ENCODE measurements around the gene COLEC11.

COLEC11 gene

GRCh38 chr2:3679616-3680393 lies 84.9 kb downstream of the COLEC11 start (continued):
- no peak for TF ChIP-seq POU6F1 (CRISPR knock-in tag; IDR thresholded peaks at IDR 0.05; ENCODE audit: borderline replicate concordance, low read depth)
- TF ChIP-seq ZFP30 (CRISPR knock-in tag; IDR thresholded peaks at IDR 0.05), result no peak
- TF ChIP-seq ZC3H10 (CRISPR knock-in tag; IDR thresholded peaks at IDR 0.05), result no peak

- TF ChIP-seq PATZ1 (CRISPR knock-in tag; IDR thresholded peaks at IDR 0.05; ENCODE audit: borderline replicate concordance) (no peak), ZNF70 (CRISPR knock-in tag; IDR thresholded peaks at IDR 0.05) (no peak), ZC3H10 (CRISPR knock-in tag; IDR thresholded peaks at IDR 0.05) (no peak), ZFP3 (CRISPR knock-in tag; IDR thresholded peaks at IDR 0.05) (no peak), CSDC2 (CRISPR knock-in tag; IDR thresholded peaks at IDR 0.05) (no peak), ZNF8 (CRISPR knock-in tag; IDR thresholded peaks at IDR 0.05) (no peak), PPARA (CRISPR knock-in tag; IDR thresholded peaks at IDR 0.05; ENCODE audit: borderline replicate concordance) (no peak), ZNF565 (CRISPR knock-in tag; conservative IDR thresholded peaks at IDR 0.05; ENCODE audit: low read depth) (no peak), OSR1 (CRISPR knock-in tag; IDR thresholded peaks at IDR 0.05) (no peak), CSRNP3 (CRISPR knock-in tag; IDR thresholded peaks at IDR 0.05) (no peak), GLIS3 (CRISPR knock-in tag; IDR thresholded peaks at IDR 0.05) (no peak), BACH2 (CRISPR knock-in tag; IDR thresholded peaks at IDR 0.05; ENCODE audit: borderline replicate concordance) (no peak), ISL1 (CRISPR knock-in tag; IDR thresholded peaks at IDR 0.05) (no peak), CREB5 (CRISPR knock-in tag; IDR thresholded peaks at IDR 0.05; ENCODE audit: low read depth) (no peak), POU6F1 (CRISPR knock-in tag; IDR thresholded peaks at IDR 0.05; ENCODE audit: borderline replicate concordance, low read depth) (no peak), RARB (CRISPR knock-in tag; IDR thresholded peaks at IDR 0.05) (no peak), TCF4 (CRISPR knock-in tag; IDR thresholded peaks at IDR 0.05; ENCODE audit: borderline replicate concordance) (no peak), ZFP30 (CRISPR knock-in tag; IDR thresholded peaks at IDR 0.05) (no peak), ARNTL (CRISPR knock-in tag; IDR thresholded peaks at IDR 0.05; ENCODE audit: borderline replicate concordance, low read depth) (no peak)
- no peak for ATAC-seq
Measured at GRCh38 chr2:3680548-3681345, 85.8 kb downstream of the COLEC11 start.

- TF ChIP-seq ZNF70 (CRISPR knock-in tag; IDR thresholded peaks at IDR 0.05), result no peak
- TF ChIP-seq PPARA (CRISPR knock-in tag; IDR thresholded peaks at IDR 0.05; ENCODE audit: borderline replicate concordance), result no peak
- TF ChIP-seq TOX (CRISPR knock-in tag; IDR thresholded peaks at IDR 0.05; ENCODE audit: borderline replicate concordance), result no peak
- TF ChIP-seq TSHZ2 (CRISPR knock-in tag; IDR thresholded peaks at IDR 0.05), result no peak
- no peak for TF ChIP-seq ZC3H10 (CRISPR knock-in tag; IDR thresholded peaks at IDR 0.05)
- no peak for TF ChIP-seq OSR1 (CRISPR knock-in tag; IDR thresholded peaks at IDR 0.05)
- TF ChIP-seq PATZ1 (CRISPR knock-in tag; IDR thresholded peaks at IDR 0.05; ENCODE audit: borderline replicate concordance), result no peak
- no peak for TF ChIP-seq ZNF8 (CRISPR knock-in tag; IDR thresholded peaks at IDR 0.05)
- TF ChIP-seq SNAI2 (CRISPR knock-in tag; IDR thresholded peaks at IDR 0.05), result no peak
- TF ChIP-seq ZFP30 (CRISPR knock-in tag; IDR thresholded peaks at IDR 0.05), result no peak
- no peak for TF ChIP-seq TCF4 (CRISPR knock-in tag; IDR thresholded peaks at IDR 0.05; ENCODE audit: borderline replicate concordance)
- no peak for ATAC-seq
Measured at GRCh38 chr2:3681625-3682024, 86.7 kb downstream of the COLEC11 start.
